Stimulated activated CD4-positive, alpha-beta T cell treated with anti-CD3 and anti-CD28 coated beads, Interleukin-4, amount 100 ng/mL, for 24 hours (primary cell): ENCODE results near the gene IL18BP.

Experiments
- DNase-seq: peaks from one replicate; pipeline ENCODE4 v3.0.0-alpha.2; 2020

The IL18BP gene

GRCh38 chr11:71997594-71997993 is 1.1 kb upstream of the IL18BP start:
- DNase-seq: no peak

DNA sequence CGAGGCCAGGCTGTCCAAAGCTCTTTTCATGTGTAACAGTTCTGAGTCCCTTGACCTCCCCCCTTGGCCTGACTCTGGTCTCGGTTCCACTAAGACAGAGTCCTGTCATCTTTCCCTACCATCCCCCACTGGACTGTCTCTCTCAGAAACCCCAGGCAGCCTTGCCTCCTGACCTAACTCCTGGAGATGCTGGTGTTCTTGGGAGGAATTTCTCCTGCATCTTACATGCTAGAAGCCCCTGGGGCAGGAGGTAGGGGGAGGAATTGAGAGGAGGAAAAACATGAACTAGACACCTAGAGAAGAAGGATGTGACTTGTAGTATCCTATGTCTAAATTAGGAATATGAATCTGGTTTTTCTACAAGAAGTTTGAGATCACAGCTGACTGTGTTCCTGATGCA is 648 bp upstream of the IL18BP start:
- no peak for DNase-seq

- no peak for DNase-seq
Measured at GRCh38 chr11:71999362-71999761, 653 bp downstream of the IL18BP start.

GRCh38 chr11:71999798-72000197 is 1.1 kb downstream of the IL18BP start:
- DNase-seq: no peak

- no peak for DNase-seq
Measured at GRCh38 chr11:72000202-72000867, 1.6 kb downstream of the IL18BP start.

- no peak for DNase-seq
Measured at GRCh38 chr11:72001285-72001684, 2.6 kb downstream of the IL18BP start.

DNA sequence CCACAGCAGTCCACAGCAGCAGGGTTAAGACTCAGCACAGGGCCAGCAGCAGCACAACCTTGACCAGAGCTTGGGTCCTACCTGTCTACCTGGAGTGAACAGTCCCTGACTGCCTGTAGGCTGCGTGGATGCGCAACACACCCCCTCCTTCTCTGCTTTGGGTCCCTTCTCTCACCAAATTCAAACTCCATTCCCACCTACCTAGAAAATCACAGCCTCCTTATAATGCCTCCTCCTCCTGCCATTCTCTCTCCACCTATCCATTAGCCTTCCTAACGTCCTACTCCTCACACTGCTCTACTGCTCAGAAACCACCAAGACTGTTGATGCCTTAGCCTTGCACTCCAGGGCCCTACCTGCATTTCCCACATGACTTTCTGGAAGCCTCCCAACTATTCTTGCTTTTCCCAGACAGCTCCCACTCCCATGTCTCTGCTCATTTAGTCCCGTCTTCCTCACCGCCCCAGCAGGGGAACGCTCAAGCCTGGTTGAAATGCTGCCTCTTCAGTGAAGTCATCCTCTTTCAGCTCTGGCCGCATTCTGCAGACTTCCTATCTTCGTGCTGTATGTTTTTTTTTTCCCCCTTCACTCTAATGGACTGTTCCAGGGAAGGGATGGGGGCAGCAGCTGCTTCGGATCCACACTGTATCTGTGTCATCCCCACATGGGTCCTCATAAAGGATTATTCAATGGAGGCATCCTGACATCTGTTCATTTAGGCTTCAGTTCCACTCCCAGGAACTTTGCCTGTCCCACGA is 3.3 kb downstream of the IL18BP start:
- no peak for DNase-seq

- DNase-seq: no peak
Measured at GRCh38 chr11:72002841-72003775, 4.4 kb downstream of the IL18BP start.

- no peak for DNase-seq
Measured at GRCh38 chr11:72003776-72004171, 5.1 kb downstream of the IL18BP start.

GRCh38 chr11:72004515-72005346 is 6.0 kb downstream of the IL18BP start:
- no peak for DNase-seq

- DNase-seq: no peak
Measured at GRCh38 chr11:72005347-72006260, 6.9 kb downstream of the IL18BP start.

- DNase-seq: no peak
Measured at GRCh38 chr11:72006309-72007088, 7.8 kb downstream of the IL18BP start.

GRCh38 chr11:72007089-72007476 is 8.4 kb downstream of the IL18BP start:
- no peak for DNase-seq

DNA sequence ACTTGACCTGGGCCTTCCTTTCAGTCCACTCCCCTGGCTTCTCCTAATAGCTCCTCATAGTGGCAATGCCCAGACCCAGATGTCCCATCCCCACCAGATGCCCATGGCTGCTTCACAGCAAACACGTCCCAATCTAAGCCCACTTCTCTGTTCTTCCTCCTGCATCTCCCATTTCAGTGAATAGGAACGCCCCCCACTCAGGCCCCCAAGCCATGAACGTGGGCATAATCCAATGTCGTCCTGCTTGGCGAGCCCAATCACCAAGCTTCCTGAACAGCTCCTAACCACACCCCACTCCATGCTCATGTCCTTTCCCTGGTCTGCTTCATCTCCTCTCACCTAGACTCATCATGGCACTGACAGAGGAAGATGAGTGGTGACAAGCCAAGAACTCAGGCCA is 8.9 kb downstream of the IL18BP start:
- DNase-seq: no peak

GRCh38 chr11:72008728-72009127 is 10.0 kb downstream of the IL18BP start:
- DNase-seq: no peak

GRCh38 chr11:72009156-72009555 is 10.4 kb downstream of the IL18BP start:
- DNase-seq: no peak

DNA sequence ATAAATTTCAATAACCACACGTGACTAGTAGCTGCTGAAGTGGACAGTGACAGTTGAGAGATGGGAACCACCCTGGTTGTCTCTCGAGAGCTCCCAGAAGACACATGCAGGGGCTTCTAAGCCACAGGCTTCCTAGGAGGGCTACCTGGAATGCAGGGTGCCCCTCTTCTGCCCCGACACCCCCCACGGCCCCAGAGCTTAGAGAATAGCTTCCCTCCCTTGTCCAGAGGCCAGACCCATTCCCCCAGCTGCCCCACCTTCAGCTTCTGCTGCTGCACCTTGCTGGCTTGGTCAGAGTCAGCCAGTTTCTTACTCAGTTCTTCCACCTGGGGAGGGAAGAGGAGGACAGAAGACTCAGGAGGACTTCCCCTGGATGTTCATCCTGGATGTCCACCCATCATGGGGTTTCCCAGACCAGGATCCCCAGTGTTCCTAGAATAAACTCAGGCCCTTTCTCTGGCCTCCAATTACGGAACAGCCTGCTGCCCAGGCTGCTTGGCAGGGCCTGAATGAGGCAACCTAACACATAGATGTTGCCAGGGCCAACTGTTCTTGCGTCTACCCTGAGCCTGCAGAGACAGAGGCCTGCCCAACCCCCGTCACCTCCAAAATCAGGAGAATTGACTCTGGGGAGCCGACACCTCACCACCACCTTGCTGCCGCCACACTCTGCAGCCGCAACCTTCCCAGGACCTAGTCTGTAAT is 12.0 kb downstream of the IL18BP start:
- DNase-seq: no peak

DNA sequence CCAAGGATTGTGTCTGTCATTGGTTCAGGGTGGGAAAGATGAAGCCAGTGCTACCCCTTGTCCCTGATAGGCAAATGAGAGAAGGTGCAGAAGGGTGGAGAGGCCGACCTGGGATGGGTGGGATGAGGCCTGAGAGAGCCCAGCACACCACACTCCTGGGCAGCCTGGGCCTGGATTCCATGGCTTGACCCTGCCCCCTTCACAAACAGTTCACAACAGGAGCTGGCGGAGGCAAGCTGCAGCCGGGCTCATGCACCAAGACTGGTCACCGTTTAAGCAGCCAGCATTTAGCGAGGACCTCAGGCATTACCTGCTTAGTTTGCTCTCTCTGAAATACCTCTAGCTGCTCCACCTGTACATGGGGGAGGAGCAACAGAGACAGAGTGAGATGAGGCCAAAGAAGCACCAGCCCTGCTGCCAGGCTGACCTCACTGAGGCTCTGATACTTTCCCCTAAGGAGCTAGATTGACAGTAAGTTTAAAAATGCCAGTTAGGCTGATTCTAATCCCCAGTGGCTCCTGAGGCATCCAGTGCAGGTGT is 13.5 kb downstream of the IL18BP start:
- no peak for DNase-seq

- no peak for DNase-seq
Measured at GRCh38 chr11:72012897-72013721, 14.4 kb downstream of the IL18BP start.
